Stomach (tissue), 4 donors: Measurements from ENCODE around the gene STAT5B.
"Not testable (repeated sequence)": the region's sequence is repeated elsewhere in the genome, so short reads cannot be mapped to it uniquely, and the experiment has no call there.

ENCODE experiments used
- POLR2A ChIP-seq, 4 donors: fragments of 450-650 bp; IDR thresholded peaks; one replicate each; pipeline ENCODE4 v1.6.1; 2016; ENCODE audit warnings: antibody characterized with exemption in 4 of 4, control low read depth in 2 of 4, mild to moderate bottlenecking in 1 of 4, moderate library complexity in 1 of 4
- POLR2AphosphoS5 ChIP-seq, 3 donors: sonication (generic); formaldehyde crosslinking; IDR thresholded peaks; one replicate each; pipeline ENCODE4 v1.6.1; 2016; ENCODE audit warnings: antibody characterized with exemption in 3 of 3
- TF ChIP-seq, protein P1 (sequence below), 7 experiments: fragments of 450-650 bp in 4 of 7; fragments of 200-600 bp in 3 of 7; sonication (generic) in 3 of 7; IDR thresholded peaks; one replicate each; pipeline ENCODE4 v1.5.1; 2016 to 2019; ENCODE audit warnings: antibody characterized with exemption in 7 of 7, control low read depth in 2 of 7, mild to moderate bottlenecking in 1 of 7

DNA sequence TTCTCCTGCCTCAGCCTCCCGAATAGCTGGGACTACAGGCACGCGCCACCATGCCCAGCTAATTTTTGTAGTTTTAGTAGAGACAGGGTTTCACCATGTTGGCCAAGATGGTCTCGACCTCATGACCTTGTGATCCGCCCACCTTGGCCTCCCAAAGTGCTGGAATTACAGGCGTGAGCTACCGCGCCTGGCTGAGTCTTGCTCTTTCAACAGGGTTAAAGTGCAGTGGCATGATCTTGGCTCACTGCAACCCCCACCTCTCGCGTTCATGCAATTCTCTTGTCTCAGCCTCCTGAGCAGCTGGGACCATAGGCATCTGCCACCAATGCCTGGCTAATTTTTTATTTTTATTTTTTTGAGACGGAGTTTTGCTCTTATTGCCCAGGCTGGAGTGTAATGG, 31.0 kb downstream of the STAT5B start:
- not testable (repeated sequence) for TF ChIP-seq POLR2A, POLR2AphosphoS5 (IDR thresholded peaks at IDR 0.05)
- TF ChIP-seq, protein P1, sequence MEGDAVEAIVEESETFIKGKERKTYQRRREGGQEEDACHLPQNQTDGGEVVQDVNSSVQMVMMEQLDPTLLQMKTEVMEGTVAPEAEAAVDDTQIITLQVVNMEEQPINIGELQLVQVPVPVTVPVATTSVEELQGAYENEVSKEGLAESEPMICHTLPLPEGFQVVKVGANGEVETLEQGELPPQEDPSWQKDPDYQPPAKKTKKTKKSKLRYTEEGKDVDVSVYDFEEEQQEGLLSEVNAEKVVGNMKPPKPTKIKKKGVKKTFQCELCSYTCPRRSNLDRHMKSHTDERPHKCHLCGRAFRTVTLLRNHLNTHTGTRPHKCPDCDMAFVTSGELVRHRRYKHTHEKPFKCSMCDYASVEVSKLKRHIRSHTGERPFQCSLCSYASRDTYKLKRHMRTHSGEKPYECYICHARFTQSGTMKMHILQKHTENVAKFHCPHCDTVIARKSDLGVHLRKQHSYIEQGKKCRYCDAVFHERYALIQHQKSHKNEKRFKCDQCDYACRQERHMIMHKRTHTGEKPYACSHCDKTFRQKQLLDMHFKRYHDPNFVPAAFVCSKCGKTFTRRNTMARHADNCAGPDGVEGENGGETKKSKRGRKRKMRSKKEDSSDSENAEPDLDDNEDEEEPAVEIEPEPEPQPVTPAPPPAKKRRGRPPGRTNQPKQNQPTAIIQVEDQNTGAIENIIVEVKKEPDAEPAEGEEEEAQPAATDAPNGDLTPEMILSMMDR (IDR thresholded peaks at IDR 0.05), result not testable (repeated sequence)
